HepG2 (cell line): ENCODE results near the gene TRIM25. TPM values are rescaled to one million over a fixed set of nuclear protein-coding genes. Genes with fewer than 3 reads are reported as not detected.

Experiments used
- AKNA ChIP-seq: sonication (generic); formaldehyde crosslinking; IDR thresholded peaks from 2 replicates; pipeline ENCODE4 v1.4.0; 2020; ENCODE audit warnings: missing genetic modification reagents, borderline replicate concordance
- ATM ChIP-seq: fragments of 450-650 bp; IDR thresholded peaks from 2 replicates; pipeline ENCODE4 v1.7.1; 2017; ENCODE audit warnings: mild to moderate bottlenecking, borderline replicate concordance
- EED ChIP-seq: sonication (generic); formaldehyde crosslinking; IDR thresholded peaks from 2 replicates; pipeline ENCODE4 v1.5.0; 2020; ENCODE audit warnings: mild to moderate bottlenecking, missing genetic modification reagents
- ESRRA ChIP-seq: sonication (generic); formaldehyde crosslinking; IDR thresholded peaks from 2 replicates; pipeline ENCODE4 v1.5.1; 2020; ENCODE audit warnings: mild to moderate bottlenecking, low read depth, missing genetic modification reagents
- HNF4A ChIP-seq: sonication (generic); formaldehyde crosslinking; IDR thresholded peaks from 2 replicates; pipeline ENCODE4 v1.4.0; 2020; ENCODE audit warnings: missing genetic modification reagents
- IRF9 ChIP-seq: sonication (generic); formaldehyde crosslinking; IDR thresholded peaks from 2 replicates; pipeline ENCODE4 v1.8.0; 2022; ENCODE audit warnings: missing genetic modification reagents, mild to moderate bottlenecking, borderline replicate concordance
- NFE2L2 ChIP-seq: fragments of 150-350 bp; IDR thresholded peaks from 2 replicates; pipeline ENCODE4 v1.6.1; 2014; ENCODE audit warnings: low read length
- PTBP1 ChIP-seq: fragments of 200-400 bp; formaldehyde crosslinking; IDR thresholded peaks from 2 replicates; pipeline ENCODE4 v1.6.1; 2018; ENCODE audit warnings: low read length, low read depth; ENCODE audit not compliant: poor library complexity, severe bottlenecking
- ZC3H13 ChIP-seq: sonication (generic); formaldehyde crosslinking; IDR thresholded peaks from 2 replicates; pipeline ENCODE4 v1.8.1; 2023; ENCODE audit warnings: mild to moderate bottlenecking, missing genetic modification reagents, moderate library complexity
- ZNF18 ChIP-seq: sonication (generic); formaldehyde crosslinking; IDR thresholded peaks from 2 replicates; pipeline ENCODE4 v1.8.0; 2022; ENCODE audit warnings: mild to moderate bottlenecking, missing genetic modification reagents; ENCODE audit not compliant: insufficient replicate concordance
- polyA plus RNA-seq, 8 experiments: library from polyadenylated mRNA; depleted of rRNA in 3 of 8; stranded (reverse) in 7 of 8; unstranded in 1 of 8; fragments of >200 nt; fragmentation: Illumina TruSeq in 4 of 8; extraction: Trizol in 4 of 8; gene quantifications; 2 replicates each; pipeline versions ENCODE4 v1.2.1 to v1.2.3, GENCODE V29; 2011 to 2016; ENCODE audit warnings: low read depth in 4 of 8, missing spikeins in 1 of 8, mixed read lengths in 1 of 8; ENCODE audit not compliant: insufficient read depth in 1 of 8
- total RNA-seq, 5 experiments: library from RNA; depleted of rRNA; stranded (reverse); fragments of >200 nt; fragmentation: Illumina TruSeq; extraction: Trizol; gene quantifications; 2 replicates each; pipeline ENCODE4 v1.2.3, GENCODE V29; 2016; ENCODE audit warnings: low read depth in 1 of 5
- TF ChIP-seq, protein P1 (sequence below), 2 experiments: sonication (generic) in 1 of 2; formaldehyde crosslinking in 1 of 2; IDR thresholded peaks; 2 replicates each; pipeline versions ENCODE4 v1.6.1 to v1.9.0; 2014 to 2022; ENCODE audit warnings: antibody characterized with exemption in 1 of 2, borderline replicate concordance in 1 of 2, inconsistent platforms in 1 of 2, low read depth in 1 of 2, missing genetic modification reagents in 1 of 2

TRIM25 gene
- total and polyA plus RNA-seq, 2 of the 13 experiments (the other 11 are each of a cell fraction or from before 2014, with no cell fraction given), result 30.8 to 42.2 TPM

DNA sequence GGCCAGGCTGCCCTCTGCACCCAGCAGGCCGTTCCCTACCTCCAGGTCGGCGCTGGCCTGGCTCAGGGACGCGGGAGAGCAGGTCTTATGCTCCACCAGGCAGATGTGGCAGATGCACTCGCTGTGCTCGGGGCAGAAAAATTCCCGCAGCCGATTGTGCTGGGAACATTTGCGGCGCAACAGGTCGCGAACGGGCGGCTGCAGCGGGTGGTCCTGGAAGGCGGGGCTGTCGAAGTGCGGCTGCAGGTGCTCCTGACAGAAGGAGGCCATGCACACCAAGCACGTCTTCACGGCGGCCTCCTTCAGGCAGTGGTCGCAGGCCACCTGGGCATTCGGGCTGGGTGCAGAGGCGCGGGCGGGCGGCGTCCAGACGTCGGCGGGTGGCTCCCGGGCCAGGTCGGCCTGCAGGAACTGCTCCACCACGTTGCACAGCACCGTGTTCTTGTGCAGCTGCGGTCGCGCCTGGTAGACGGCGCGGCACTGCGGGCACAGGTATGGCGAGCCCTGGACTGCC lies 439 bp downstream of the TRIM25 start (continued):
- TF ChIP-seq AKNA, result no peak
- TF ChIP-seq NFE2L2, result no peak
- no peak for TF ChIP-seq IRF9 (CRISPR knock-in tag)
- TF ChIP-seq ESRRA (CRISPR knock-in tag), result peak; percentile 15; the same call in 1 of the 2 replicates
- peak; percentile 73; the same call in 1 of the 2 replicates for TF ChIP-seq ZC3H13 (CRISPR knock-in tag)
- no peak for TF ChIP-seq ATM
- TF ChIP-seq ZNF18, result peak; percentile 79
- peak; percentile 98; the same call in 1 of the 2 replicates for TF ChIP-seq EED (CRISPR knock-in tag)
- TF ChIP-seq PTBP1, result no peak
- TF ChIP-seq HNF4A (CRISPR knock-in tag), result no peak
- TF ChIP-seq, protein P1, sequence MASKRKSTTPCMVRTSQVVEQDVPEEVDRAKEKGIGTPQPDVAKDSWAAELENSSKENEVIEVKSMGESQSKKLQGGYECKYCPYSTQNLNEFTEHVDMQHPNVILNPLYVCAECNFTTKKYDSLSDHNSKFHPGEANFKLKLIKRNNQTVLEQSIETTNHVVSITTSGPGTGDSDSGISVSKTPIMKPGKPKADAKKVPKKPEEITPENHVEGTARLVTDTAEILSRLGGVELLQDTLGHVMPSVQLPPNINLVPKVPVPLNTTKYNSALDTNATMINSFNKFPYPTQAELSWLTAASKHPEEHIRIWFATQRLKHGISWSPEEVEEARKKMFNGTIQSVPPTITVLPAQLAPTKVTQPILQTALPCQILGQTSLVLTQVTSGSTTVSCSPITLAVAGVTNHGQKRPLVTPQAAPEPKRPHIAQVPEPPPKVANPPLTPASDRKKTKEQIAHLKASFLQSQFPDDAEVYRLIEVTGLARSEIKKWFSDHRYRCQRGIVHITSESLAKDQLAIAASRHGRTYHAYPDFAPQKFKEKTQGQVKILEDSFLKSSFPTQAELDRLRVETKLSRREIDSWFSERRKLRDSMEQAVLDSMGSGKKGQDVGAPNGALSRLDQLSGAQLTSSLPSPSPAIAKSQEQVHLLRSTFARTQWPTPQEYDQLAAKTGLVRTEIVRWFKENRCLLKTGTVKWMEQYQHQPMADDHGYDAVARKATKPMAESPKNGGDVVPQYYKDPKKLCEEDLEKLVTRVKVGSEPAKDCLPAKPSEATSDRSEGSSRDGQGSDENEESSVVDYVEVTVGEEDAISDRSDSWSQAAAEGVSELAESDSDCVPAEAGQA (IDR thresholded peaks at IDR 0.05; ENCODE audit: low read depth), result no peak; the same call in 1 of the 2 replicates
- TF ChIP-seq, protein P1 (CRISPR knock-in tag; IDR thresholded peaks at IDR 0.05; ENCODE audit: borderline replicate concordance), result no peak
